ELF-1 (cell line): ENCODE measurements around the gene MFAP4.

Source experiments
- DNase-seq: peaks from one replicate; pipeline ENCODE4 v3.0.0-alpha.2; 2016; ENCODE audit warnings: low read depth, low spot score

The MFAP4 gene

DNA sequence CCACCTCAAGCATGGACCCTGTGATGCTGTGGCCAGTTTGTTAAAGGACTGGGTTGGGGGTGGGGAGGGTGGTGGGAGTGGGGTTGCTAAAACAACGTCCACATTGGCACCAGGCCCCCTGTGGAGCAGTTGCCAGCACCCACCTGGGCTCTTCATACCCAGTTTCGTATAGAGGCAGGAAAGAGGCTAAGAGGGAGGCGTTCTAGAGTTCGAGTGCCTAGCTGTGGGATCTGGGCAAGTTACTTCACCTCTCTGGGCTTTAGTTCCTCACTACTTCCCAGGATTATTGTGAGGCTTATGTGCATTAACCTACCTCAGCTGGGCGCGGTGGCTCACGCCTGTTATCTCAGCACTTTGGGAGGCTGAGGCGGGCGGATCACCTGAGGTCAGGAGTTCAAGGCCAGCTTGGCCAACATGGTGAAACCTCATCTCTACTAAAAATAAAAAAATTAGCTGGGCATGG is 1.4 kb downstream of the MFAP4 start:
- no peak for DNase-seq

DNA sequence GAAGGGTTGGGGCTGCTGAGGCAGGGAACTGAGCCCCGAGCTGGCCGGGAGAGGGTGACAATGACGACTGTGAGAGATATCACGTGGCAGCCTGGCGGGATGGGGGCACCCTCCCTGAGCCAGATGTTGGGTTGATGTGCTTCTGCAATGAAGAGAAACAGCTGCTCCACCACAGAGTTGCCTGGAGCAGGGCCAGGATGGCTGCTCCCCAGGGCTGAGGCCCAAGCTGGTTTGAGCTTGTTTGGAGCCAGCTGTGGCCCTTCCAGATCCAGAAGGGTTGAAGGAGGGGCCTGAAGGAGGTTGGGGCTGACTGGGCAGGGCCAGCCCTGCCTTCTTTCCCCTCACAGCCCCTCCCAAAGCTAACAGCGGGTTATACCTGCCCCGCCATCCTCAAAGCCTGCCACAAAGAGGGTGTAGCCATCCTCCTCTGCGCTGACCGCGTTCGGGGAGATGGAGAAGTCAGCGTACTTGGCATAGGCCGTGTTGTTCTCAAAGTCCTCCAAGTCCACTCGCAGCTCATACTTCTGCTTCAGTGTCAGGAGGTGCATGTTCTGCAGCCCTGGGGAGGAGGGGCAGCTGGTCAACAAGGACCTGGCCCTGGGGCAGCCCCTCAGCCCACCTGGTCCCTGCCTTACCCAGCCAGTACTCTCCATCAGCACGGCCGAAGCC is 2.1 kb downstream of the MFAP4 start:
- no peak for DNase-seq

- no peak for DNase-seq
Measured at GRCh38 chr17:19383681-19384470, 3.1 kb downstream of the MFAP4 start.

- no peak for DNase-seq
Measured at GRCh38 chr17:19382531-19383444, 4.2 kb downstream of the MFAP4 start.

DNA sequence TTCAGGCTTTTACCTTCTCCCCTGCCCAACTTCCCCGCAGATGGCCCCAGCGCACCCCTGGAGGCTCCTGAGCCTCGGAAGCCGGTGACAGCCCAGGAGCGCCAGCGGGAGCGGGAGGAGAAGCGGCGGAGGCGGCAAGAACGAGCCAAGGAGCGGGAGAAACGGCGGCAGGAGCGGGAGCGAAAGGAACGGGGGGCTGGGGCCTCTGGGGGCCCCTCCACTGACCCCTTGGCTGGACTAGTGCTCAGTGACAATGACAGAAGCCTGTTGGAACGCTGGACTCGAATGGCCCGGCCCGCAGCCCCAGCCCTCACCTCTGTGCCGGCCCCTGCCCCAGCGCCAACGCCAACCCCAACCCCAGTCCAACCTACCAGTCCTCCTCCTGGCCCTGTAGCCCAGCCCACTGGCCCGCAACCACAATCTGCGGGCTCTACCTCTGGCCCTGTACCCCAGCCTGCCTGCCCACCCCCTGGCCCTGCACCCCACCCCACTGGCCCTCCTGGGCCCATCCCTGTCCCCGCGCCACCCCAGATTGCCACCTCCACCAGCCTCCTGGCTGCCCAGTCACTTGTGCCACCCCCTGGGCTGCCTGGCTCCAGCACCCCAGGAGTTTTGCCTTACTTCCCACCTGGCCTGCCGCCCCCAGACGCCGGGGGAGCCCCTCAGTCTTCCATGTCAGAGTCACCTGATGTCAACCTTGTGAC is 5.1 kb downstream of the MFAP4 start:
- DNase-seq: no peak

DNA sequence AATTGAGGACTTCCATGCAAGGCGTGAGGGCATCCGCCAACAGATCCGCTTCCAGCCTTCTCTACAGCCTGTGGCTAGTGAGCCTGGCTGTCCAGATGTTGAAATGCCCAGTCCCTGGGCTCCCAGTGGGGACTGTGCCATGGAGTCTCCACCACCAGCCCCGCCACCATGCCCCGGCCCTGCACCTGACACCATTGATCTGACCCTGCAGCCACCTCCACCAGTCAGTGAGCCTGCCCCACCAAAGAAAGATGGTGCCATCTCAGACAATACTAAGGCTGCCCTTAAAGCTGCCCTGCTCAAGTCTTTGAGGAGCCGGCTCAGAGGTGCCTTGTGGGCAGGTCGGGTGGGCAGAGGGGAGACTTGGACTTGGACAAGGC is 5.6 kb downstream of the MFAP4 start:
- DNase-seq: no peak

GRCh38 chr17:19380481-19381301 is 6.3 kb downstream of the MFAP4 start:
- DNase-seq: no peak

DNA sequence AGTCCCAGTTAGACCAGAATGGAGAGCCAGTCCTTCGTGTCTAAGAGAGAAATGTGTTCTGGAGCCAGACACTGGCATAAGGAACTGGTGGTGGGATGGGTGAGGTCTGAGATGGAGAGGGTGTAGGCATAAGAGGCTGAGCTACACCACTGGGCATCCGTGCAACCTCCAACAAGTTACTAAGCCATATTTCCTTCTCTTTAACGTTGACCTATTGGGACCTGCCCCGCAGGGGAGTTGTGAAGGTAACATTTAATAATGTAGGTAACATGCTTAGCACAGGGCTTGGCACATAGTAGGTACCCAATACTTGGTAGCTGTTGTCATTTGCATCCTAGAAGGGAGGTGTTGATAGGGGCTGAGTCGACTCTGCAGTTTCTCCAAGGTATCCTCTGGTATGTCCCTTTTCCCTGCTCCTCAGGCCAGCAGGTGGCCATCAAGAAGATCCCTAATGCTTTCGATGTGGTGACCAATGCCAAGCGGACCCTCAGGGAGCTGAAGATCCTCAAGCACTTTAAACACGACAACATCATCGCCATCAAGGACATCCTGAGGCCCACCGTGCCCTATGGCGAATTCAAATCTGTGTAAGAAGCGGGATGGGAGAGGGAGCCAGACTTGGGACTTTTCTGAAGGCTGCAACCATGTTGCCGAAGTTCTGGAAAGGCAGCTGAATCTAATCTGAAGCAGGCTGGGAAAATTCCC is 7.5 kb downstream of the MFAP4 start:
- no peak for DNase-seq

GRCh38 chr17:19378416-19379360 is 8.3 kb downstream of the MFAP4 start, which contains the start of gene MAPK7:
TSS of gene MAPK7 (plus strand) at chr17:19378498. CDS start at chr17:19378901, 403 bp downstream.
- DNase-seq: no peak

DNA sequence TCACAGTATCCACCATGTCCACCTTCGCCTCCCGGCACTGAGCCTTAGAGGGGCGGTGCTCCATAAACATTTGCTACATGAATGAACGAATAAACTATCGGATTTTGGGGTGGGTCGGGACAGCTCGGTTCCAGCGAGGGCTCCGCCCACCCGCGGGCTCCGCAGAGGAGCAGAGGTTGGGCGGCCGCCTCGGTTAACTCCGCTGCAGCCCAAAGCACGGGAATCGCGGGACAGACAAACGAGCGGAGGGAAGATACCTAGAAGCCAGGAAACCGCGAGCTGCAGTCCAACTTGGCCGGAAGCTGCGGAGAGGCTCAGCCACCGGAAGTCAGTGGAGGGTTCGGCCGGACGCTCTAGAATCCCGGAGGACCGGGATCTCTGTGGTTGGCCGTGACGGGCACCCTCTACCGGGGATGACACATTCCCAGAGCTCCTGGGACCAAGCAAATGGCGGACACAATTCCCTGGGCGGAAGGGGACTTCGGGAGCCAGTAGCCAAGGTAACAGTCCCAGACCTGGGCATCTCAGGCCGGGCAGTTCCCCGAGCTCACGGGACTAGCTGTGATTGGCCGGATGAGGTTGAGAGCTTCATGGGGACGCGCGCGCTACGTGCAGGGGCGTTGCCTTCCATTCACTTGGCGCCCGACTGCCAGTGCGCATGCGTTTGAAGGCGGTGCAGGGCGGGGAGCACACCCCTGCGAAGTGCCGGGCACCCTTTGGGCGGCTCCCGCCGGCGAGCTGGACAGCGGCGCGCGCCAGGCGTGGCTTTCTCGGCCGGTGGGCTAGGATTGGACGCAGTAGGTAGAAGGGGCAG is 9.2 kb downstream of the MFAP4 start:
- peak; percentile 100 for DNase-seq

DNA sequence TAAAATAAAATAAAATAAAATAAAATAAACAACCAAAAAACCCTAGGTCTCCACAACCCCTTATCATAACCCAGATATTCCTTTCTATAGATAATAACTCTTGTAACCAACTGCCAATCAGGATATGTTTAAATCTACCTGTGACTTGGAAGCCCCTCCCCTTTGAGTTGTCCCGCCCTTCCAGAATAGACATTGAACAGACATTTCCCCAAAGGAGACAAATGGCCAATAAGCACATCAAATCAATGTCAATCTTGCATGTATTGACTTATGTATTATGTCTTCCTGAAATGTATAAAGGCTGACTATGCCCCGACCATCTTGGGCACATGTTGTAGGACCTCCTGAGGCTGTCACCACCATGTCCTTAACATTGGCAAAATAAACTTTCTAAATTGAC is 10.2 kb downstream of the MFAP4 start:
- DNase-seq: no peak

GRCh38 chr17:19375732-19376131 is 11.3 kb downstream of the MFAP4 start:
- no peak for DNase-seq

DNA sequence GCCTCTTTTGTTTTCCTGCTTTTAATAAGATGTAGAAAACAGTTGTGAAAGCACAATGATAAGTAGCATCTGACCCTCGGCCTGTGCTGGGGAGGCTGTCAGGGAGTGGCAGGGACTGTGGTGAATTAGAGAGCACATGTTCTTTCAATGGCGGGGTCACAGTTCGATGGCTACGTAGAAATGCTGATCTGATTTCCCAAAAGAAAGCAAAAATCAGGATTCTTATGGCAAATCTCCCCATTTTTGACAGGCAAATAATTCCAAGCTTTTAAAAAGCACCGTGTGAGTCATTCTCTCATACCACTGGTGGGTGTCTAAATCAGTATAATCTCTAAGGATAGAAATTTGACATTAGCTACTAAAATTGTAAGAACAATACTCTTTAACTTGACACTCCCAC is 12.9 kb downstream of the MFAP4 start:
- no peak for DNase-seq

DNA sequence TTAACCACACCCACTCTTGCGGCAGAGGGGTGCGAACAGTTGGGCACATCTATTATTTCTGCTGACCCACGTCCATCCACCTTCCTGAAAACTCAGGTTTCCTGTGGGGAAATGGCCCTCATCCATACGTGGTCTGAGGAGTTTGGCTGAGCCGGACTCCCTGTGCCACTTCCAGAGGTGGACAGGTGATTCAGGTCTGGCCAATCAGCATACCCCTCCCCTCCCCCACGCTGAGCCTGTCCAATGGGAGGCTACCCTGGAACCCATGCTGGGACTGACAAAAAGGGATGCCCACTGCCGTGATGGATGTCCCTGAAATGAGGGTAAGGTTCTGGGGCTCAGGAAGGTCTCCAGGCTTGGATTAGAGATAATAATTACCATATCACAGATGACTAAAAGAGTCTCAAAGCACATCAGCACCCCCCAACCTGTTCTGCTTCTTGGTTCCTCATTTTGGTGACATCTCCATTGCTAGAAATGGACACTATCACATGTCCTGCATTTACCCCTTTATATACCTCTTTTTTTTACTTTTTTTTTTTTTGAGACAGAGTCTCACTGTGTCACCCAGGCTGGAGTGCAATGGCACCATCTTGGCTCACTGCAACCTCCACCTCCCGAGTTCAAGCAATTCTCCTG is 14.0 kb downstream of the MFAP4 start:
- no peak for DNase-seq

DNA sequence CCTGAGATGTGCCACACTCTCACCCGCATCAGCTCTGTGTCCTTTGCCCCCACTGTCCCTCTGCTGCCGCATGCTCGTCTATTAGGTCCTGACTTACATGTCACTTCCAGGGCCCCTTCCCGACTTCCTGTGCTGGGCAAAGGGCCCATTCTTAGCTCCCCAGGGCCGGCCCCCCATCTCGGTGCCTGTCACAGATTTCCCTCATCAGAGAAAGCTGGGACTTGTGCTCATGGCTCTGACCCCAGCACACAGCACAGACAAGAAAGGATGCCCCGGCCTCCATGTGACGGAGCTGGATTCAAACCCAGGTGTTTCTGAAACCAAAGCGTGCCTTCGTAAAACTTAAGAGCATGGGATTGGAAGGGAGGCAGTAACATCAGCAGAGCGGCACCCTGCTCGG is 14.6 kb downstream of the MFAP4 start:
- no peak for DNase-seq

DNA sequence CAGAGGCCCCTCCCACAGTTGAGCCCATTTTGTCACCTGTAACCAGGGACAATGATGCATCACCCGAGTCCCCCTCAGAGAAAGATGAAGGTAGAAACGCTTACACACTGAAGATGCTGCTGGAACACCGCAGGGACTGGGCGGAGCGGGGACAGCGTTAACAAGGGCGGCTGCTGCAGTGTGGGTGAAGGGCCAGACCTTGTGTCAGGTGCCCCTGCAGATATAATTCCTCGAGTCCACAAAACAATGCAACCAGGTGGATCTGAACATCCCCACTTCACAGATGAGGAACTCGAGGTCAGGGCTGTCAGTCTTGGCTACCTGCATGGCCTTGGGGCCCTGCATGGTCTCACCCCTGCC is 15.0 kb downstream of the MFAP4 start:
- no peak for DNase-seq

GRCh38 chr17:19371259-19372010 is 15.6 kb downstream of the MFAP4 start:
- no peak for DNase-seq
